ENCODE data around the gene RALGAPA1. TPM values are rescaled to one million over a fixed set of nuclear protein-coding genes. Genes with fewer than 3 reads are reported as not detected.

RALGAPA1 gene
- polyA plus RNA-seq, 1 of the 3 experiments (the other 2 are of a cell fraction): 3.6 TPM

DNA sequence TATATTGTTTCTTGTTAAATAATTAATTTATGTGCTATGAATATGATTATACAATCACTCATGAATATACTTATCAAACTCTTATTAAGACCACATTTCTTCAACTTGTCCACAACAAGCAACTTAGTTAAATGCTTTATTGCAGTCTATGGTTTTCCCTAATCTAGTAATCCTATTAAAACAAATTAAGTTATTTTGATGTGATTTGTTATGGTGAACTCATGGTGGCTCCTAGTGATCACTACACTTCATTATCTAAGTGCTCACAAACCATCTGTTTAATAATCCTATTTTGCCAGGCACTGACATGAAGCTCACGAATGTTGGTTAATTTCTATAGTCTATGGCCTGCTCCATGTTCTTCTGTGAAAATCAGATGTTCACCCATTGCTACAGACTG, 232.2 kb downstream of the RALGAPA1 start:
- WGBS (ENCODE audit: low lambda C conversion rate): 87% methylated on average over 1 of the region's 1 CpG
- TF ChIP-seq CHD2 (IDR thresholded peaks at IDR 0.05; ENCODE audit: low read length, partially characterized antibody) (peak; percentile 20), EP300 (IDR thresholded peaks at IDR 0.05; ENCODE audit: borderline replicate concordance in 1 of 2, low read depth in 1 of 2, low read length in 1 of 2) (peak in 1 of 2 experiments; percentile 75; a peak in 2 of 4 replicates), SIN3A (IDR thresholded peaks at IDR 0.05; ENCODE audit: borderline replicate concordance, low read depth, low read length) (no peak), NRF1 (IDR thresholded peaks at IDR 0.05; ENCODE audit: low read depth, low read length) (no peak)
- TF ChIP-seq, protein P1, sequence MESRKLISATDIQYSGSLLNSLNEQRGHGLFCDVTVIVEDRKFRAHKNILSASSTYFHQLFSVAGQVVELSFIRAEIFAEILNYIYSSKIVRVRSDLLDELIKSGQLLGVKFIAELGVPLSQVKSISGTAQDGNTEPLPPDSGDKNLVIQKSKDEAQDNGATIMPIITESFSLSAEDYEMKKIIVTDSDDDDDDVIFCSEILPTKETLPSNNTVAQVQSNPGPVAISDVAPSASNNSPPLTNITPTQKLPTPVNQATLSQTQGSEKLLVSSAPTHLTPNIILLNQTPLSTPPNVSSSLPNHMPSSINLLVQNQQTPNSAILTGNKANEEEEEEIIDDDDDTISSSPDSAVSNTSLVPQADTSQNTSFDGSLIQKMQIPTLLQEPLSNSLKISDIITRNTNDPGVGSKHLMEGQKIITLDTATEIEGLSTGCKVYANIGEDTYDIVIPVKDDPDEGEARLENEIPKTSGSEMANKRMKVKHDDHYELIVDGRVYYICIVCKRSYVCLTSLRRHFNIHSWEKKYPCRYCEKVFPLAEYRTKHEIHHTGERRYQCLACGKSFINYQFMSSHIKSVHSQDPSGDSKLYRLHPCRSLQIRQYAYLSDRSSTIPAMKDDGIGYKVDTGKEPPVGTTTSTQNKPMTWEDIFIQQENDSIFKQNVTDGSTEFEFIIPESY (IDR thresholded peaks at IDR 0.05; ENCODE audit: borderline replicate concordance, low read depth): no peak
- no peaks in the 10 kb centered on the region for H3K79me2 ChIP-seq (ENCODE audit: insufficient read depth)
- no peak overlapping the region for H3K9ac ChIP-seq
- peaks cover 0 to 16% of the 10 kb centered on the region in 2 experiments; a peak in 2 of 4 replicates for H3K4me1 ChIP-seq (ENCODE audit: control insufficient read depth in 1 of 2, insufficient read depth in 2 of 2, low read depth in 1 of 2, low read length in 1 of 2)
- H3F3A ChIP-seq (replicated peaks; ENCODE audit: insufficient read depth): no peaks in the 10 kb centered on the region
- peak overlapping the region in 1 of 2 experiments; percentile 81; a peak in 2 of 4 replicates for H3K27ac ChIP-seq (ENCODE audit: low read depth in 2 of 2, low read length in 1 of 2)
- no peaks in the 10 kb centered on the region for H4K20me1 ChIP-seq (ENCODE audit: insufficient read depth)
- H3K4me2 ChIP-seq: no peak overlapping the region
- ChIA-PET POLR2A (interaction anchor here (0.8 kb wide), 1 partner anchor 43 kb away, joined by 3 read pairs; the partner anchor contains the start of gene INSM2), CTCF (interaction anchor here (1.0 to 1.5 kb wide), 2 partner anchors 110 to 171 kb away, joined by 3 to 4 read pairs; no protein-coding TSS in a partner anchor)
- H3K9me2 ChIP-seq: no peaks in the 10 kb centered on the region
- H3K27me3 ChIP-seq (ENCODE audit: insufficient read depth): no peaks in the 10 kb centered on the region
- H3K36me3 ChIP-seq (replicated peaks in 1 of 2; ENCODE audit: control insufficient read depth in 1 of 2, insufficient read depth in 2 of 2, low read length in 1 of 2): peaks cover 4 to 5% of the 10 kb centered on the region in 2 experiments
- H2AFZ ChIP-seq (ENCODE audit: low read depth): no peak overlapping the region
- DNase-seq: no peak
- no peak overlapping the region for H3K4me3 ChIP-seq (ENCODE audit: low read depth in 2 of 2, low read length in 1 of 2)
- no peaks in the 10 kb centered on the region for H3K9me3 ChIP-seq

DNA sequence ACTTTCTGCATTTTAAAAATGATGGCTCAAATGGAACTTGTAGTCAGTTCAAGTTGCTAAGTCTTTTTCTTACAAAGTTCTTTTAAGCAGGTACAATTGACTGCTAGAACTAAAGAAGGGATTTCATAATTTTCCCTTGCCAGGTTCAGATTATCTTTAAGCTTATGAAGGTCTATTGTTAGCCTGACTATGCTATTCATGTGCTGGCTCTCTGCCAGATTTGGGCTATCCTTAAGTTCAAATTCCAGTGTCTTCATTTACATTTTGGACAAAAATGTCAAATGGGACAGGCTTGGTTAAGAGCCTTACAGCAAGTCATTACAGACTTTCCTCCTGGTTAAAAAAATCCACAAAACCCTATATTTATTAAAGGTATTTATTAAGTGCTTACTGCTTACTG, 232.8 kb downstream of the RALGAPA1 start:
- POLR2A ChIA-PET: no interaction called here
- Histone ChIP-seq H3K79me2 (ENCODE audit: insufficient read depth) (no peaks in the 10 kb centered on the region), H4K20me1 (ENCODE audit: insufficient read depth) (no peaks in the 10 kb centered on the region), H3K4me1 (ENCODE audit: control insufficient read depth in 1 of 2, insufficient read depth in 2 of 2, low read depth in 1 of 2, low read length in 1 of 2) (peaks cover 0 to 16% of the 10 kb centered on the region in 2 experiments; a peak in 2 of 4 replicates), H3K27ac (ENCODE audit: low read depth in 2 of 2, low read length in 1 of 2) (peak overlapping the region in 1 of 2 experiments; percentile 81; a peak in 2 of 4 replicates), H3F3A (replicated peaks; ENCODE audit: insufficient read depth) (no peaks in the 10 kb centered on the region), H3K9ac (no peak overlapping the region), H3K36me3 (replicated peaks in 1 of 2; ENCODE audit: control insufficient read depth in 1 of 2, insufficient read depth in 2 of 2, low read length in 1 of 2) (peaks cover 4 to 5% of the 10 kb centered on the region in 2 experiments), H3K27me3 (ENCODE audit: insufficient read depth) (no peaks in the 10 kb centered on the region), H3K9me2 (no peaks in the 10 kb centered on the region), H3K4me3 (ENCODE audit: low read depth in 2 of 2, low read length in 1 of 2) (no peak overlapping the region), H2AFZ (ENCODE audit: low read depth) (no peak overlapping the region), H3K4me2 (no peak overlapping the region), H3K9me3 (no peaks in the 10 kb centered on the region)
- no peak for TF ChIP-seq GATA2 (CRISPR knock-in tag; IDR thresholded peaks at IDR 0.05)
- TF ChIP-seq, protein P2, sequence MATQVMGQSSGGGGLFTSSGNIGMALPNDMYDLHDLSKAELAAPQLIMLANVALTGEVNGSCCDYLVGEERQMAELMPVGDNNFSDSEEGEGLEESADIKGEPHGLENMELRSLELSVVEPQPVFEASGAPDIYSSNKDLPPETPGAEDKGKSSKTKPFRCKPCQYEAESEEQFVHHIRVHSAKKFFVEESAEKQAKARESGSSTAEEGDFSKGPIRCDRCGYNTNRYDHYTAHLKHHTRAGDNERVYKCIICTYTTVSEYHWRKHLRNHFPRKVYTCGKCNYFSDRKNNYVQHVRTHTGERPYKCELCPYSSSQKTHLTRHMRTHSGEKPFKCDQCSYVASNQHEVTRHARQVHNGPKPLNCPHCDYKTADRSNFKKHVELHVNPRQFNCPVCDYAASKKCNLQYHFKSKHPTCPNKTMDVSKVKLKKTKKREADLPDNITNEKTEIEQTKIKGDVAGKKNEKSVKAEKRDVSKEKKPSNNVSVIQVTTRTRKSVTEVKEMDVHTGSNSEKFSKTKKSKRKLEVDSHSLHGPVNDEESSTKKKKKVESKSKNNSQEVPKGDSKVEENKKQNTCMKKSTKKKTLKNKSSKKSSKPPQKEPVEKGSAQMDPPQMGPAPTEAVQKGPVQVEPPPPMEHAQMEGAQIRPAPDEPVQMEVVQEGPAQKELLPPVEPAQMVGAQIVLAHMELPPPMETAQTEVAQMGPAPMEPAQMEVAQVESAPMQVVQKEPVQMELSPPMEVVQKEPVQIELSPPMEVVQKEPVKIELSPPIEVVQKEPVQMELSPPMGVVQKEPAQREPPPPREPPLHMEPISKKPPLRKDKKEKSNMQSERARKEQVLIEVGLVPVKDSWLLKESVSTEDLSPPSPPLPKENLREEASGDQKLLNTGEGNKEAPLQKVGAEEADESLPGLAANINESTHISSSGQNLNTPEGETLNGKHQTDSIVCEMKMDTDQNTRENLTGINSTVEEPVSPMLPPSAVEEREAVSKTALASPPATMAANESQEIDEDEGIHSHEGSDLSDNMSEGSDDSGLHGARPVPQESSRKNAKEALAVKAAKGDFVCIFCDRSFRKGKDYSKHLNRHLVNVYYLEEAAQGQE (IDR thresholded peaks at IDR 0.05; ENCODE audit: low read depth, low read length): no peak
- TF ChIP-seq RXRA (IDR thresholded peaks at IDR 0.05; ENCODE audit: borderline replicate concordance, low read depth): no peak
- no peak for TF ChIP-seq FOXM1 (IDR thresholded peaks at IDR 0.05; ENCODE audit: low read depth)
- no peak for TF ChIP-seq SIN3A (IDR thresholded peaks at IDR 0.05; ENCODE audit: borderline replicate concordance, low read depth, low read length)
- TF ChIP-seq, protein P3, sequence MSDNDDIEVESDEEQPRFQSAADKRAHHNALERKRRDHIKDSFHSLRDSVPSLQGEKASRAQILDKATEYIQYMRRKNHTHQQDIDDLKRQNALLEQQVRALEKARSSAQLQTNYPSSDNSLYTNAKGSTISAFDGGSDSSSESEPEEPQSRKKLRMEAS (IDR thresholded peaks at IDR 0.05; ENCODE audit: low read depth): no peak
- TF ChIP-seq TEAD4 (IDR thresholded peaks at IDR 0.05; ENCODE audit: borderline replicate concordance, insufficient read depth): no peak
- no peak for TF ChIP-seq TAF1 (IDR thresholded peaks at IDR 0.05; ENCODE audit: borderline replicate concordance, low read depth, low read length)
- TF ChIP-seq, protein P4, sequence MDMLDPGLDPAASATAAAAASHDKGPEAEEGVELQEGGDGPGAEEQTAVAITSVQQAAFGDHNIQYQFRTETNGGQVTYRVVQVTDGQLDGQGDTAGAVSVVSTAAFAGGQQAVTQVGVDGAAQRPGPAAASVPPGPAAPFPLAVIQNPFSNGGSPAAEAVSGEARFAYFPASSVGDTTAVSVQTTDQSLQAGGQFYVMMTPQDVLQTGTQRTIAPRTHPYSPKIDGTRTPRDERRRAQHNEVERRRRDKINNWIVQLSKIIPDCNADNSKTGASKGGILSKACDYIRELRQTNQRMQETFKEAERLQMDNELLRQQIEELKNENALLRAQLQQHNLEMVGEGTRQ (IDR thresholded peaks at IDR 0.05; ENCODE audit: borderline replicate concordance, low read depth, low read length): no peak
- TF ChIP-seq NRF1 (IDR thresholded peaks at IDR 0.05; ENCODE audit: low read depth, low read length): no peak
- DNase-seq: no peak
- CTCF ChIA-PET: interaction anchor here (0.5 to 1.5 kb wide), 2 partner anchors 110 to 153 kb away, joined by 3 read pairs; no protein-coding TSS in a partner anchor
